ENCODE data around the gene EFNB2.
A peak's percentile ranks its signal among the peaks of the same experiment; 100 is the strongest.

Gene EFNB2

GRCh38 chr13:106505295-106505694 lies 30.2 kb downstream of the EFNB2 start:
- Histone ChIP-seq H3K27ac (ENCODE audit: low read length) (no peak overlapping the region), H3K4me1 (ENCODE audit: insufficient read depth, low read length) (peaks cover 15% of the 10 kb centered on the region), H3K27me3 (ENCODE audit: insufficient read depth, low read length) (no peaks in the 10 kb centered on the region), H3K9me3 (ENCODE audit: insufficient read depth, low read depth, low read length) (no peaks in the 10 kb centered on the region), H3K9ac (ENCODE audit: low read depth, low read length) (no peak overlapping the region), H3K4me3 (ENCODE audit: low read length) (no peak overlapping the region), H3K36me3 (ENCODE audit: insufficient read depth, low read depth, low read length) (peaks cover 6% of the 10 kb centered on the region)

GRCh38 chr13:106503730-106504453 lies 31.6 kb downstream of the EFNB2 start:
- Histone ChIP-seq H3K9me3 (ENCODE audit: insufficient read depth, low read depth, low read length) (no peaks in the 10 kb centered on the region), H3K4me3 (ENCODE audit: low read length) (no peak overlapping the region)

GRCh38 chr13:106503272-106503671 lies 32.2 kb downstream of the EFNB2 start:
- no peak overlapping the region for H3K27ac ChIP-seq (ENCODE audit: low read length)
- H3K9me3 ChIP-seq (ENCODE audit: insufficient read depth, low read depth, low read length), result no peaks in the 10 kb centered on the region
- H3K4me1 ChIP-seq (ENCODE audit: insufficient read depth, low read length), result peaks cover 21% of the 10 kb centered on the region
- H3K4me3 ChIP-seq (ENCODE audit: low read length), result no peak overlapping the region
- H3K9ac ChIP-seq (ENCODE audit: low read depth, low read length), result no peak overlapping the region
- peaks cover 6% of the 10 kb centered on the region; the same call in 1 of the 2 replicates for H3K36me3 ChIP-seq (ENCODE audit: insufficient read depth, low read depth, low read length)
- H3K27me3 ChIP-seq (ENCODE audit: insufficient read depth, low read length), result no peaks in the 10 kb centered on the region

More at GRCh38 chr13:106503730-106504453, 31.6 kb downstream of the EFNB2 start:
- H3K27ac ChIP-seq (ENCODE audit: low read length), result no peak overlapping the region
- H3K4me1 ChIP-seq (ENCODE audit: insufficient read depth, low read length), result peaks cover 21% of the 10 kb centered on the region
- H3K9ac ChIP-seq (ENCODE audit: low read depth, low read length), result no peak overlapping the region
- no peaks in the 10 kb centered on the region for H3K27me3 ChIP-seq (ENCODE audit: insufficient read depth, low read length)
- H3K36me3 ChIP-seq (ENCODE audit: insufficient read depth, low read depth, low read length), result peaks cover 6% of the 10 kb centered on the region; the same call in 1 of the 2 replicates

GRCh38 chr13:106500445-106500844 lies 35.0 kb downstream of the EFNB2 start:
- H3K9ac ChIP-seq (ENCODE audit: low read depth, low read length), result no peak overlapping the region
- H3K4me3 ChIP-seq (ENCODE audit: low read length), result no peak overlapping the region
- no peak overlapping the region for H3K27ac ChIP-seq (ENCODE audit: low read length)

GRCh38 chr13:106499896-106500295 lies 35.6 kb downstream of the EFNB2 start:
- no peaks in the 10 kb centered on the region for H3K9me3 ChIP-seq (ENCODE audit: insufficient read depth, low read depth, low read length)
- peaks cover 3% of the 10 kb centered on the region; the same call in 1 of the 2 replicates for H3K36me3 ChIP-seq (ENCODE audit: insufficient read depth, low read depth, low read length)

More at GRCh38 chr13:106500445-106500844, 35.0 kb downstream of the EFNB2 start:
- H3K27me3 ChIP-seq (ENCODE audit: insufficient read depth, low read length), result no peaks in the 10 kb centered on the region
- H3K36me3 ChIP-seq (ENCODE audit: insufficient read depth, low read depth, low read length), result 0 out of 2 replicates have a peak, but pooled peaks cover 3% of the 10 kb centered on the region
- peaks cover 31% of the 10 kb centered on the region for H3K4me1 ChIP-seq (ENCODE audit: insufficient read depth, low read length)
- H3K9me3 ChIP-seq (ENCODE audit: insufficient read depth, low read depth, low read length), result no peaks in the 10 kb centered on the region

GRCh38 chr13:106499113-106499512 lies 36.3 kb downstream of the EFNB2 start:
- H3K27ac ChIP-seq (ENCODE audit: low read length), result no peak overlapping the region
- H3K9ac ChIP-seq (ENCODE audit: low read depth, low read length), result peak overlapping the region; percentile 59; the same call in 1 of the 2 replicates
- no peaks in the 10 kb centered on the region for H3K27me3 ChIP-seq (ENCODE audit: insufficient read depth, low read length)
- H3K4me3 ChIP-seq (ENCODE audit: low read length), result no peak overlapping the region
- H3K9me3 ChIP-seq (ENCODE audit: insufficient read depth, low read depth, low read length), result no peaks in the 10 kb centered on the region
- peaks cover 31% of the 10 kb centered on the region for H3K4me1 ChIP-seq (ENCODE audit: insufficient read depth, low read length)
- H3K36me3 ChIP-seq (ENCODE audit: insufficient read depth, low read depth, low read length), result peaks cover 11% of the 10 kb centered on the region

More at GRCh38 chr13:106499896-106500295, 35.6 kb downstream of the EFNB2 start:
- Histone ChIP-seq H3K4me3 (ENCODE audit: low read length) (no peak overlapping the region), H3K9ac (ENCODE audit: low read depth, low read length) (no peak overlapping the region), H3K27me3 (ENCODE audit: insufficient read depth, low read length) (no peaks in the 10 kb centered on the region), H3K27ac (ENCODE audit: low read length) (no peak overlapping the region), H3K4me1 (ENCODE audit: insufficient read depth, low read length) (peaks cover 31% of the 10 kb centered on the region)

- Histone ChIP-seq H3K9ac (ENCODE audit: low read depth, low read length) (peak overlapping the region; percentile 59; the same call in 1 of the 2 replicates), H3K4me1 (ENCODE audit: insufficient read depth, low read length) (peaks cover 31% of the 10 kb centered on the region), H3K9me3 (ENCODE audit: insufficient read depth, low read depth, low read length) (no peaks in the 10 kb centered on the region), H3K36me3 (ENCODE audit: insufficient read depth, low read depth, low read length) (peaks cover 17% of the 10 kb centered on the region), H3K27ac (ENCODE audit: low read length) (no peak overlapping the region), H3K4me3 (ENCODE audit: low read length) (0 out of 2 replicates have a peak overlapping the region, but pooled peaks have one; percentile 9), H3K27me3 (ENCODE audit: insufficient read depth, low read length) (no peaks in the 10 kb centered on the region)
Observed at GRCh38 chr13:106498571-106498970, 36.9 kb downstream of the EFNB2 start.

GRCh38 chr13:106498158-106498557 lies 37.3 kb downstream of the EFNB2 start:
- Histone ChIP-seq H3K27me3 (ENCODE audit: insufficient read depth, low read length) (no peaks in the 10 kb centered on the region), H3K36me3 (ENCODE audit: insufficient read depth, low read depth, low read length) (peaks cover 21% of the 10 kb centered on the region), H3K4me1 (ENCODE audit: insufficient read depth, low read length) (peaks cover 31% of the 10 kb centered on the region), H3K4me3 (ENCODE audit: low read length) (0 out of 2 replicates have a peak overlapping the region, but pooled peaks have one; percentile 9), H3K27ac (ENCODE audit: low read length) (peak overlapping the region; percentile 44), H3K9ac (ENCODE audit: low read depth, low read length) (peak overlapping the region; percentile 59; the same call in 1 of the 2 replicates), H3K9me3 (ENCODE audit: insufficient read depth, low read depth, low read length) (no peaks in the 10 kb centered on the region)

- Histone ChIP-seq H3K27me3 (ENCODE audit: insufficient read depth, low read length) (no peaks in the 10 kb centered on the region), H3K9me3 (ENCODE audit: insufficient read depth, low read depth, low read length) (no peaks in the 10 kb centered on the region), H3K27ac (ENCODE audit: low read length) (no peak overlapping the region), H3K4me3 (ENCODE audit: low read length) (no peak overlapping the region), H3K36me3 (ENCODE audit: insufficient read depth, low read depth, low read length) (peaks cover 32% of the 10 kb centered on the region), H3K4me1 (ENCODE audit: insufficient read depth, low read length) (peaks cover 31% of the 10 kb centered on the region), H3K9ac (ENCODE audit: low read depth, low read length) (no peak overlapping the region)
Observed at GRCh38 chr13:106497079-106497478, 38.4 kb downstream of the EFNB2 start.

- Histone ChIP-seq H3K9me3 (ENCODE audit: insufficient read depth, low read depth, low read length) (no peaks in the 10 kb centered on the region), H3K27ac (ENCODE audit: low read length) (no peak overlapping the region), H3K4me1 (ENCODE audit: insufficient read depth, low read length) (peaks cover 31% of the 10 kb centered on the region), H3K27me3 (ENCODE audit: insufficient read depth, low read length) (no peaks in the 10 kb centered on the region), H3K9ac (ENCODE audit: low read depth, low read length) (no peak overlapping the region), H3K4me3 (ENCODE audit: low read length) (no peak overlapping the region), H3K36me3 (ENCODE audit: insufficient read depth, low read depth, low read length) (peaks cover 39% of the 10 kb centered on the region)
Observed at GRCh38 chr13:106496072-106496997, 39.1 kb downstream of the EFNB2 start.

- H3K27ac ChIP-seq (ENCODE audit: low read length), result no peak overlapping the region
- peaks cover 49% of the 10 kb centered on the region for H3K36me3 ChIP-seq (ENCODE audit: insufficient read depth, low read depth, low read length)
- H3K27me3 ChIP-seq (ENCODE audit: insufficient read depth, low read length), result no peaks in the 10 kb centered on the region
- no peak overlapping the region for H3K9ac ChIP-seq (ENCODE audit: low read depth, low read length)
- peaks cover 31% of the 10 kb centered on the region for H3K4me1 ChIP-seq (ENCODE audit: insufficient read depth, low read length)
- H3K4me3 ChIP-seq (ENCODE audit: low read length), result no peak overlapping the region
- H3K9me3 ChIP-seq (ENCODE audit: insufficient read depth, low read depth, low read length), result no peaks in the 10 kb centered on the region
Observed at GRCh38 chr13:106494936-106495335, 40.5 kb downstream of the EFNB2 start.

Data from iPS-20b (cell line).